AG04449 (cell line): ENCODE measurements around the gene AMN1.
"Not testable (repeated sequence)": the region's sequence is repeated elsewhere in the genome, so short reads cannot be mapped to it uniquely, and the experiment has no call there.

Source experiments
- CTCF ChIA-PET: fragments of 350-600 bp; formaldehyde crosslinking; extraction: SDS; loops from one replicate; lab custom pipeline; 2021; ENCODE audit warnings: antibody characterized with exemption; lab: Yijun Ruan, JAX
- POLR2A ChIA-PET: fragments of 400-600, 350-600 bp; formaldehyde crosslinking; extraction: SDS; loops from one replicate; lab custom pipeline; 2020; ENCODE audit warnings: antibody characterized with exemption, inconsistent platforms; lab: Yijun Ruan, JAX
- DNase-seq: peaks from one replicate; pipeline ENCODE4 v3.0.0-alpha.2; 2010; ENCODE audit warnings: low read depth, low spot score
- H3K4me3 ChIP-seq: 2 replicates; pipeline ENCODE4 v1.5.1; 2011; ENCODE audit warnings: low read depth, mild to moderate bottlenecking, control low read depth, low read length
- TF ChIP-seq, protein P1 (sequence below): IDR thresholded peaks from one replicate; pipeline ENCODE4 v1.5.1; 2011; ENCODE audit warnings: mild to moderate bottlenecking, moderate library complexity, low read length, control low read depth, inconsistent platforms; ENCODE audit not compliant: insufficient read depth; ENCODE audit errors: missing control alignments

The AMN1 gene

DNA sequence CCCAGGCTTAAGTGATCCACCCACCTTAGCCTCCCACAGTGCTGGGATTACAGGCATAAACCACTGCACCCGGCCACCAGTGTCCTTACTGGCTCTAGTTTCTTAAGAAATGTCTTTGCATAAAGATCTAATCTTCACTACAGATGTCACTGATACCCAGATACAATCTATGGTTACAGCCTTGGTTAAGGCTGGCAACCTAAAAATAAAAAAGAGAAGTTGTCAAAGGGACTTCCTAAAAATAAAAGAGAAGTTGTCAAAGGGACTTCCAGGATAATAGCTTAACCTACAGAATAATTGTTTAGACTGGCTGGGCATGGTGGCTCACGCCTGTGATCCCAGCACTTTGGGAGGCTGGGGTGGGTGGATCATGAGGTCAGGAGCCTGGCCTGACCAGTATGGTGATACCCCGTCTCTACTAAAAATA is 41.7 kb downstream of the AMN1 start:
- TF ChIP-seq, protein P1, sequence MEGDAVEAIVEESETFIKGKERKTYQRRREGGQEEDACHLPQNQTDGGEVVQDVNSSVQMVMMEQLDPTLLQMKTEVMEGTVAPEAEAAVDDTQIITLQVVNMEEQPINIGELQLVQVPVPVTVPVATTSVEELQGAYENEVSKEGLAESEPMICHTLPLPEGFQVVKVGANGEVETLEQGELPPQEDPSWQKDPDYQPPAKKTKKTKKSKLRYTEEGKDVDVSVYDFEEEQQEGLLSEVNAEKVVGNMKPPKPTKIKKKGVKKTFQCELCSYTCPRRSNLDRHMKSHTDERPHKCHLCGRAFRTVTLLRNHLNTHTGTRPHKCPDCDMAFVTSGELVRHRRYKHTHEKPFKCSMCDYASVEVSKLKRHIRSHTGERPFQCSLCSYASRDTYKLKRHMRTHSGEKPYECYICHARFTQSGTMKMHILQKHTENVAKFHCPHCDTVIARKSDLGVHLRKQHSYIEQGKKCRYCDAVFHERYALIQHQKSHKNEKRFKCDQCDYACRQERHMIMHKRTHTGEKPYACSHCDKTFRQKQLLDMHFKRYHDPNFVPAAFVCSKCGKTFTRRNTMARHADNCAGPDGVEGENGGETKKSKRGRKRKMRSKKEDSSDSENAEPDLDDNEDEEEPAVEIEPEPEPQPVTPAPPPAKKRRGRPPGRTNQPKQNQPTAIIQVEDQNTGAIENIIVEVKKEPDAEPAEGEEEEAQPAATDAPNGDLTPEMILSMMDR: no peak
- H3K4me3 ChIP-seq: no peak overlapping the region
- ChIA-PET POLR2A (no interaction called here), CTCF (no interaction called here)
- DNase-seq: no peak

DNA sequence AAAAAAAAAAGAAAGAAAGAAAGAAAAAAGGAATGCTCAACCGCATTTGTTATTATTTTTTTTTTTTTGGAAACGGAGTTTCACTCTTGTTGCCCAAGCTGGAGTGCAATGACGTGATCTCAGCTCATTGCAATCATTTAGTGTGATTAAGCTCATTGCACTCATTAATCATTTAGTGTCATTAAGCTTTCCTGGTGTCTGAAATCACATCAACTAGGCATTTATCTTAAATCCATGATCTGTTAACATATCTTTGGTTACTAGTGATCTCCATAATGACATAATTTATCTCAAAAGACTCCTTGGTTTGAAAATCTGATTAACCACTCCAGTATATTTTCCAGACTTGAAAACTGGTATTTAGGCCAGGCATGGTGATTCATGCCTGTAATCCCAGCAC is 43.0 kb downstream of the AMN1 start:
- POLR2A ChIA-PET: no interaction called here
- H3K4me3 ChIP-seq: no peak overlapping the region
- TF ChIP-seq, protein P1: no peak
- no peak for DNase-seq
- CTCF ChIA-PET: no interaction called here

DNA sequence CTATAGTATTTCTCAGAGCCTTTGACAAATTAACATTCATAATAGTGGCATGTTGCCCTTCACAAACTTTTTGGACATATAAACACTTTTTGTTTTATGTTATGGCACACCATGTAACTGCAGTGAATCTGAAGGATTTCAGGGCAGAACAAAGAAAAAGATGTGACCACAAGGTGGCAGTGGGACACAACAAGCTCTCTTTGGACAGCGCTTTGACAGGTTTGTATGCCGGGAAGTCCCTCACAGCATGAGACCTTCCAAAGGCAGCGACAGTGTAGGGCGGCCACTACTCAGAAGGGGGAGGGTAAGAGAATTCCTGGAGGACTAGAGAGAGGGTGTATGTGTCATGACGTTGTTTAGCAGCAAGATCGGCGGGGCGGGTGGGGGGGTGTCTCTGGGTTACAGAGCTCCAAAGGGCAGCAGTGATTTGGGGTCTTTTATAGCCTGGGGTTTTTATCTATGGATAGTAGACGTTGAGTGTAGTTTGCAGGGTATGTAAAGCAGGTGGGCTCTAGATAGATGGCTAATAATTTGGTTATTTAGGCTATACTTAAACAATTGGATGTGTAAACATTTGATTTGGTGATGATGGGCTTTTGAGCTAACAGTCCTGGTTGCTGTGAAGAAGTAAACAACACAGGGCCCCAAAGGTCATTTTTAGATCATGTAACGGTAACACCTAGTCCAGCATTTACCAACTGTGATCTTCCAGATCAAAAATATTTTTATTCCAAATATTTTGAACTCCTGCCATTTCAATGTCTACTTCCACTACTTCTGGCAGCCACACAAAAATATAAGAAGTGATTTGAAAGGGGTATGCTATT is 46.5 kb downstream of the AMN1 start:
- POLR2A ChIA-PET: no interaction called here
- CTCF ChIA-PET: interaction anchor here (0.6 to 3.7 kb wide), 29 partner anchors 9 to 990 kb away, joined by 3 to 21 read pairs (median 5); partner anchors contain the start of genes BICD1 and RESF1
- TF ChIP-seq, protein P1: peak; percentile 68
- DNase-seq: peak; percentile 31
- H3K4me3 ChIP-seq: no peak overlapping the region

DNA sequence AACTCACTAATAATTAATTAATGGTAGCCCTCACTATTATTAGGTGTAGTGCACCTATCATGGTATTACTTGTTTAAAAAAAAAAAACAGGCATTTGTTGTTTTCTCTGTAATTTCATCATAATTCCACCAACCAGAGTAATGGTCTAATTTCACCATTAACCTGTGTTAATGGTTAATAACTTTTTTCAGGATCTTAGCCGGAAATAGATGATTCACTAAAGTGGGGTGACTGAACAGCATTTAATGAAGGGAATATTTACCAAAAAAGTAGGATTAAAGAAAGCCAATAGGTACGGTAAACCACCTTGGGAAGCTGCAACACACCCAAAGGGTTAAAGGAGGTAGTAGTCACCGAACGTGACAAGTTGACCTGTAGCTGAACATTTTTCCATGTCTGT is 56.3 kb downstream of the AMN1 start:
- DNase-seq: no peak
- TF ChIP-seq, protein P1: no peak
- ChIA-PET CTCF (interaction anchor here (0.9 to 2.1 kb wide), 5 partner anchors 9 to 269 kb away, joined by 3 to 6 read pairs (median 4); partner anchors contain the start of gene ETFBKMT), POLR2A (no interaction called here)
- no peak overlapping the region for H3K4me3 ChIP-seq

DNA sequence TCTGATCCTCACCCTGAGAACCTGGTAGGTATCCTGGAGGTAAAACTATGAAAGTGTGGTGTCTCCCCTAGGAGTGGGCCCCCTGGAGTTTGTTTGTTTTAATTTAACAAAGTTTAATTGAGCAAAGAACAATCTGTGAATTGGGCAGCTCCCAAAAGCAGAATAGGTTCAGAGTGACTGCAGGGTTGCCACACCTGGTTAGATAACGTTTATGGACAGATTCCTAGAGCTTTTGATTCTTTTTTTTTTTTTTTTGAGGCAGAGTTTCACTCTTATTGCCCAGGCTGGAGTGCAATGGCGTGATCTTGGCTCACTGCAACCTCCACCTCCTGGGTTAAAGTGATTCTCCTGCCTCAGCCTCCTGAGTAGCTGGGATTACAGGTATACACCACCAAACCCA is 59.2 kb downstream of the AMN1 start:
- CTCF ChIA-PET: interaction anchor here (0.6 to 2.5 kb wide), 6 partner anchors 13 to 698 kb away, joined by 3 to 7 read pairs (median 3); no protein-coding TSS in a partner anchor
- H3K4me3 ChIP-seq, POLR2A ChIA-PET, DNase-seq: not testable (repeated sequence)

DNA sequence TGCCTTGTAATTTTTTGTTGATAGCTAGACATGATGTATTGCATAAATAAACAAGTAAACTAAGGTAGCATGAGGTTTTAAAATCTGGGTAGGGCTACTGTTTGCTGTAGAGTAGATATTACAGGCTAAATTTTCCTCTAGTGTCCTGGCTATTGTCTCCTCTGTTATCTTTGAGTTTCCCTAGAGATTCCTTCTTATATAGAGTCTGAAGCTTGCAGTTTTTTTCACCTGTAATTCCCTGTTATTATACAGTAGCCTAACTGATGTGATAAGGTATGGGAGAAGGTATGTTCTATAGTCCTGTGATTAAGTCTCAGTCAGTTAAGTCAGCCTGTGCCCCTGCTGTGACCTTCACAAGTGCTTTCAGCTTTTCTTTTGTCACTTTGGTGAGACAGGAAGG is 59.8 kb downstream of the AMN1 start:
- TF ChIP-seq, protein P1: no peak
- DNase-seq: no peak
- CTCF ChIA-PET: interaction anchor here (1.0 to 2.5 kb wide), 3 partner anchors 13 to 634 kb away, joined by 3 to 7 read pairs (median 3); no protein-coding TSS in a partner anchor
- no peak overlapping the region for H3K4me3 ChIP-seq
- POLR2A ChIA-PET: no interaction called here
